Stimulated activated CD4-positive, alpha-beta T cell treated with anti-CD3 and anti-CD28 coated beads, TNF-alpha, amount 100 ng/mL, for 48 hours (primary cell): ENCODE measurements around the gene MAPK11.
"Not testable (repeated sequence)": the region's sequence is repeated elsewhere in the genome, so short reads cannot be mapped to it uniquely, and the experiment has no call there.

Experiments
- DNase-seq, 3 donors: peaks; one replicate each; pipeline ENCODE4 v3.0.0-alpha.2; 2020; ENCODE audit warnings: low read depth in 3 of 3

The MAPK11 gene

DNA sequence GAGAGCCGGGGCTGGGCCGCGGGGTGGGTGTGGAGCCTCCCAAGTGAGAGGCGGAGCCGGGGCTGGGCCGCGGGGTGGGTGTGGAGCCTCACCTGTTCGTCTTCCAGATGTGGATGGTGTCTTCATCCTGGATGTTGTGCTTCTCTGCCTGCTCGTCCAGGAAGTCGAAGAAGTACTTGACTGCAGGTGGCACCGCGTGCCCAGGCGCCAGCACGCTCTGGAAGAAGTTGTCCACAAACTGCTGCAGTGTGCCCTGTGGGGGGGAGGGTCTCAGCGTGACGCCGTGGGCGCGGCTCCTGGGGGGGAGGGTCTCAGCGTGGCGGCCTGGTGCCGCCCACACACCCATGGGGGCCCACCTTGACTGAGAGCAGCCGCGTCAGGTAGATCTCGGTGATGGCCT is 7.6 kb upstream of the MAPK11 start:
- no peak for DNase-seq

DNA sequence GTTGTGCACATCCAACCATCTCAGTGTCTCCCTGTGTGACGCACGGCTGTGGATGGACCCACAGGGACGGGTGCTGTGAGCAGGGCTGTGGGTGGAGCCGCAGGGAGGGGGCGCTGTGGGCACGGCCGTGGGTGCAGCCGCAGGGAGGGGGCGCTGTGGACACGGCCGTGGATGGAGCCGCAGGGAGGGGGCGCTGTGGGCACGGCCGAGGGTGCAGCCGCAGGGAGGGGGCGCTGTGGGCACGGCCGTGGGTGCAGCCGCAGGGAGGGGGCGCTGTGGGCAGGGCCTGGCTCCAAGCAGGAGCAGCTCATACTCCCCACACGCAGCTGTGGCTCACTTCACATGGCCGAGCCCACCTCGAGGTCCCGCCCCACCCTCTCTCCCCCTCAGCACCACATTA is 6.0 kb upstream of the MAPK11 start:
- DNase-seq: peak in 1 of 3 donors; percentile 25

DNA sequence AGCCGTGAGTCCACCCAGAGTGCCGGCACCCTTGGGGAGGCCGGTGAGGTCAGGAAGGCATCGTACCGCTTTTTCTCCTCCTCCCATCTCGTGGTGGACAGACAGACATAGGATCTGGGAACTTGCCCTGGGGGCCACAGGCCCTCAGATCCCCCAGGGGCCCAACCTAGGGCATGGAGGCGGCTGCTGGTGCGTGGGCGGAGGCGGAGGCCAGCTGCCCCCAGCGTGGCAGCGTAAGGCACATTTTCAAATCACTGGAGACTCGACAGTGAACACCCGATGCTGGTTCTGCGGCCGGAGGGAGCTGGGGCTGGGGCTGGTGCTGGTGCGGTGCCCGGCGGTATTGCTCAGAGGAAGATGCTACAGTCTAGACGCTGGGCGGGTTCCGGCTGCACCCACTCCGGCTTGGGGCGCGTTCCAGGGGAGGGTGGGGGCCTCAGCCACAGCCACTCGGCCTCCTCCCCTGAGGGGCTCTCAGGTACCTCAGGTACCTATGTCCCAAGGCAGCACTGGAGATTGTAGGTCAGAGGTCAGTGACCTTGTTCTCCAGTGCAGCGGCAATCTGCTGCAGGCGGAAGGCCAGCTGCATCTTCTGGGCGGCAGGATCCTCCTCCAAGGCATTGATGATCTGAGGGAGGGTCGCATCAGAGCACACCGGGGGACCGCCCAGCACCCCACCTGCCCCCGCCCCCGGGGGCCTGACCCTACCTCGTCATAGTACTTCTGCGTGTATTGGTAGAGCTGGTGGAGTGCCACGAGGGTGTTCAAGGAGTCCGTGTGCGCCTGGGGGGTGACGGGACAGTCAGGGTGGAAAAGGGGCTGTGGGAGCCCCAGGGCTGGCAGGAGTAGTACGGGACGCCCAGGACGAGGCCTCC is 5.2 kb upstream of the MAPK11 start:
- no peak for DNase-seq

GRCh38 chr22:50274771-50275170 is 4.6 kb upstream of the MAPK11 start:
- DNase-seq: no peak

DNA sequence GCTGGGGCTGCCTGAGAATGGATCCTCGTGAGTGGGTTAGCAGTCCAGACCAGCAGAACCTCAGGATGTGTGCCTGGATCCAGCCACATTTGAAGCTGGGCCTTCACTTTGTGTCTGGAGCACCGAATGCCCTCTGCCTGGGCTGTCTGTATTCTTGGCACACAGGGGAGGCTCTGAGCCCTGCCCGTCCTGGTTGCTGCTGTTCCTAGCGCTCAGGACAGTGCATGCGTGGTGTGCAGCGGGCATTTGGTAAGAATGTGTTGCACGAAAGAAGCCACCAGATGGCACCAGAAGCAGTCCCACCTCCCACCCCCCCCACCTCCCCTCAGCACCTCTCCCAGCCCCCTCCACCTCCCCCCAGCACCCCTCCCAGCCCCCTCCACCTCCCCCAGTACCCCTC is 4.1 kb upstream of the MAPK11 start:
- DNase-seq: peak in 1 of 3 donors; percentile 23

DNA sequence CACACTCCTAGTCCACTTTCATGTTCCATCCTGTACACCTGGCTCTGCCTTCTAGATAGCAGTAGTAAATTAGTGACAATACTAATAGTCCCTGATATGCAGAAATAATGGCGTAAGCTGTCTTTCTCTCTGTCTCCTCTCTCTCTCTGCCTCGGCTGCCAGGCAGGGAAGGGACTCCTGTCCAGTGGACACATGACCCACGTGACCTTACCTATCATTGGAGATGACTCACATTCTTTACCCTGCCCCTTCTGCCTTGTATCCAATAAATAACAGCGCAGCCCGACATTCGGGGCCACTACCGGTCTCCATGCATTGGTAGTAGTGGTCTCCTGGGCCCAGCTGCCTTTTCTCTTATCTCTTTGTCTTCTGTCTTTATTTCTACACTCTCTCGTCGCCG is 3.6 kb upstream of the MAPK11 start:
- DNase-seq: not testable (repeated sequence)

DNA sequence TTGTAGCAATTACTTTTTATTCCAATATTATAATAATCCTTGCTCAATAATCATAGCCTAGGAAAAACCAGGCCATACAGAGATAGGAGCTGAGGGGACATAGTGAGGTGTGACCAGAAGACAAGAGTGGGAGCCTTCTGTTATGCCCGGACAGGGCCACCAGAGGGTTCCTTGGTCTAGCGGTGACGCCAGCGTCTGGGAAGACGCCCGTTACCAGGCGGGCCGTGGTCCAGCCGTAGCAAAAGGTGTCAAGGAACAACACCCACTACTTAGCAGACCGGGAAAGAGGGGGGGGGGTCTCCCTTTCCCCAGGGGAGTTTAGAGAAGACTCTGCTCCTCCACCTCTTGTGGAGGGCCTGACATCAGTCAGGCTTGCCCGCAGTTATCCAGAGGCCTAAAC is 3.2 kb upstream of the MAPK11 start:
- DNase-seq: not testable (repeated sequence)

DNA sequence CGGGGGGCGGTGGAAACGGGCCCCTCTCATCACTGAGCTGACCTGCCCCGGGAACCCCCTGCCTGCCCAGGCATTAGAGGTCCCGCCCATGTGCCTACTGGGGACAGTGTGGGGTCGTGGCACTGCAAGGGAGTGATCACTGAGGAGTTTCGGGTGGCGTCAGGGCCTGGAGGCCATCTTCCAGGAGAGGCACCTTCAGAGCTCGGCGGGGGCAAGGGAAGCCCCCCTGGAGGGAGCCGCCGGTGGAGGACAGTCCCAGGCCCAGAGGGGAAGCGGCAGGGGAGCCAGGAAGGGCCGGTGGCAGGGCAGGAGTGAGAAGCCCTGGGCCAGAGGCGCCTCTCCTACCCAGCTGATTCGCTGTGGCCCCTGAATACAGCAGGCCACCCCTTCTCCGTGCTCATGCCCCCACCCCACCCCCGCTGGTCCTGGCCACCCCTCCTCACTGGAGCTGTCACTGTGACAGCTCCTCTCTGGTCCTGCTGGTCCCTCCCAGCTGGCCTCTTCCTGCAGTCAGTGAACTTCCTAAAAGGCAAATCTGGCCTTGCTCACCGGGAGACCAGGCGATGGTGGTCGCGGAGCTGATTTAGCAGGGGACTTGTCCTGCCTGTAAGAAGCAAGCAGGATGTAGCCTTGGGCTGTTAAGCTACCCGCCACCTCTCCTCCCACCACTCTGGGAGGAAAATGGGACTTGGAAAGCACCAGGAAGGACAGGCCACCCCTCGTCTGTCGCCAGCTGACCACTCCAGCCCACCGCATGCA is 2.0 kb upstream of the MAPK11 start:
- DNase-seq: no peak

DNA sequence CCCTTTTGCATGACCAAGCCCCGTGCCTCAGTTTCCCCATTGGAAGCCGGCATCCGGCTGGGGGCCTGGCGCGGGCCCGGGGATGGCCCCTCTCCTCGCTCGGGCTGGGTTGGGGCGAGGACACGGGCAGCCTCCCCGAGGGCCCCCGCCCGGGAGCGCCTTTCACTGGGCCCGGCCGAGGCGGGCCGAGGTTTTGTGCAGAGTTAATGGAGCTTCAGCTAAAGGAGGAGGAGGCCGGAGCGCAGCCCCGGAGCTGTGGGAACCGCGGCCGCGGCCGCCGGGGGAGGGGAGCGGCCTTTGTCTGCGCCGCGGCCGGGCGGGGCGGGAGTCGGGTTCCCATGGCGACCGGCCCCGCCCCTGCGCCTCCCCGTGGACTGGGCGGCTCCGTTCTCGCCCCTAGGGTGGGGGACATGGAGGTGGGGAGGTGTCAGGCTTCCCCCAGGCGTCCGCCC is 1.4 kb upstream of the MAPK11 start:
- peak in 1 of 3 donors; percentile 32 for DNase-seq

DNA sequence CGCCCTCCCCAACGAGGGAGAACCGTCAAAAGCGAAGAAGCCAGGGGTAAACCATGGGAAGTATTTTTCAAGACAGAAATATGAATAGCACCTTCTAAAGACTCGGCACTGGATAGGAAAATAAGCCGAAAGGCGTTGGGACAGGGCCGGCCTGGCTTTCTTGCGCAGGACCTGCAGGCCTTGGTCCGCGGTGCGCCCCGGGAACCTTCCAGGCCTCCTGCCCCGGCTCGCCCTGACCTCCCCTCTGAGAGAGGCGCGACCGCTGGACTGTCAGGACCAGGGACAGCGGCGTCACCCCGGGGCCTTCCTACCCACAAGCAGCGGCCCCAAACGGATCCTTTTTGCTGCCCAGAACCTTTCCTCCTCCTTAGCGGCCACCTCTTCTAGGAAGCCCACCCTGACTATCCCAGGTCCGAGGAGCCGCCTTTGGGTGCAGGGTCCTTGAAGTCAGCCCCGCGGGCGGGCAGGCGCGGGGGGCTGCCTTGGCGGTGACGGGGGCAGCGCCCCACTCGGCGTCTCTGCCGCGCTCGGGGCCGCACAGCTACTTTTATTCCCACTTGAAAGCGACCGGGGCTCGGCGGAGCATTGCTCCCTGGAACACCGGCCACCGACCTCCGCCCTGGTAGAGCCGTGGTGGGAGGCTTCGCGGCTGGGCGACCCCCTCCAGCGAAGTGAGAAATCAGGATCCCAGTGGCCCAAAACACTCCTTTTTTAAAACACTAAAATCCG is 650 bp upstream of the MAPK11 start:
- peak; percentile 27 to 60 (median 36) for DNase-seq

GRCh38 chr22:50269573-50269969 is 609 bp downstream of the MAPK11 start:
- no peak for DNase-seq

- no peak for DNase-seq
Measured at GRCh38 chr22:50268655-50269113, 1.5 kb downstream of the MAPK11 start.

DNA sequence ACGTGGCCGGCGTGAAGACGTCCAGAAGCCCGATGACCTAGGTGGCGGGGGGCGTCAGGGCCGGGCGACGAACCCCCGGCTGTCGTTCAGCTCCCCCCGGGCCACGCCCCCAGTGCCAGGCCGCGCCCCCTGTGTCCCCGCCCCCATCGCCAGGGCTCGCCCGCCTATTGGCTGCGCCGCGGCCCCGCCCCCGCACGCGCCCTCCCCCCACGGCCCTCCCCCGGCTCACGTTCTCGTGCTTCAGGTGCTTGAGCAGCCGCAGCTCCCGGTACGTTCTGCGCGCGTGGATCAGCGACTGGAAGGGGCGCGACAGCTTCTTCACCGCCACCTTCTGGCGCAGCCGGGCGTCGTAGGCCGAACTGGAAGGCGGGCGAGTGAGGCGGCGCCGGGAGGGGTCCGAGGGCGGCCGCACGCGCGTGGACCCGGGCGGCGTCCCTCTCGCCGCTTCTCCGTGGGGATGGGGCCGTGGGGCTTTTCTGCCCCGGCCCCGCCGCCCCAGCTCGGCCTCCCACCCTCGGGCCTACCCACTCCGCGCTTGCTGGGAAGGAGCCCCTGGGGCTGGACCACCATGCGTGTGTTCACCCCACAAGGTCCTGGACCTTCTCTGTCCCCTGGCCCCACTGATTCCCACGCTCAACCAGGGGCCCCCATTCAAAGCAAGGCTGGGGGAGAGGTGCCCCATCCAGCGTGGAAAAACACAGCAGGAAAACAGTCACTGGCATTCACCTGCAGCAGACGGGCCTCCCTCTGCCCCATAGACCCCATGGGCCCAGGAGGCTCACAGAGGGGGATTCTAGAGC is 2.4 kb downstream of the MAPK11 start:
- DNase-seq: peak in 1 of 3 donors; percentile 38

DNA sequence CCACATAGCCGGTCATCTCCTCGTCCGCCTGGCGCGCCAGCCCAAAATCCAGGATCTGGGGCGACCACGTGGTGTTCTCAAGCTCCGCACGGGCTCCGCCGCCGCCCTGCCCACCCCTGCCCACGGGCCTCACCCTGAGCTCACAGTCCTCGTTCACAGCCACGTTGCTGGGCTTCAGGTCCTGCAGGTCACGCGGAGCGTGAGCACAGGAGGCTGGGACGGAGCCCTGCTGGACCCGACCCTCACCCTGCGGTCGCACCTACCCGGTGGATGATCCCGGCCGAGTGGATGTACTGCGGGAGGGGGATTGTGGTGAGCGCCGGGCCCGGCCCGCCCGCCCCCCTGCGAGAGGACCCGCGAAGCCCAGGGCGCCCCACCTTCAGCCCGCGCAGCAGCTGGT is 3.2 kb downstream of the MAPK11 start:
- no peak for DNase-seq

DNA sequence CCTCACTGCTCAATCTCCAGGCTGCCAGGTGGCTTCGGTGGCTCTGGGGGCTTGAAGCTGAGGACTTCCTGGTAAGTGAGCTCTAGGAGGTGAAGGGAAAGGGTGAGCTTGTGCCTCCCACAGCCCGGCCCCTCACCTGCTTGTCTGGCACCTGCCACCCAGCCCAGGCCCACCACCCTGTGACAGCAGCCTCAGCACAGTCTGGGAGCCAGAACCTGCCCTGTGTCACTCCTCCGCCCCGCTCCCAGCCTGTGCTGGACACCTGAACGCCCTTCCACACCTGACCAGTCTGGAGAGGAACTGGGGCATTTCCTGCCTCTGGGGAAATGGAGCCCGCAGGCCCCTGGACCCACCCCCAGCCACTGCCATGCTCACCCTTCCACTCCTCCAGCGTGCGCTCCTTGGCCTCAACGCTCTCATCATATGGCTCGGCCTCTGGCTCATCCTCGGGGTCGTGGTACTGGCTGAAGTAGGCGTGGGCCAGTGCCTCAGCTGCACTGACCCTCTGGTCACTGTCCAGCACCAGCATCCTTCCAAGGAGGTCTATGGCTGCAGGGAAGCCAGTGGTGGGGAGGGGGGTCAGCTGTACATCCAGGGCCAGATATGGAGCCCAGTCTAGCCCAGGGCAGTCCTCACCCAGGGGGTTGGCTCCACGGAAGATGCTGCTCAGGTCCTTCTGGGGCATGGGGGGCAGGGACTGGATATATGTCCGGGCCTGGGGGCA is 5.1 kb downstream of the MAPK11 start:
- DNase-seq: no peak

DNA sequence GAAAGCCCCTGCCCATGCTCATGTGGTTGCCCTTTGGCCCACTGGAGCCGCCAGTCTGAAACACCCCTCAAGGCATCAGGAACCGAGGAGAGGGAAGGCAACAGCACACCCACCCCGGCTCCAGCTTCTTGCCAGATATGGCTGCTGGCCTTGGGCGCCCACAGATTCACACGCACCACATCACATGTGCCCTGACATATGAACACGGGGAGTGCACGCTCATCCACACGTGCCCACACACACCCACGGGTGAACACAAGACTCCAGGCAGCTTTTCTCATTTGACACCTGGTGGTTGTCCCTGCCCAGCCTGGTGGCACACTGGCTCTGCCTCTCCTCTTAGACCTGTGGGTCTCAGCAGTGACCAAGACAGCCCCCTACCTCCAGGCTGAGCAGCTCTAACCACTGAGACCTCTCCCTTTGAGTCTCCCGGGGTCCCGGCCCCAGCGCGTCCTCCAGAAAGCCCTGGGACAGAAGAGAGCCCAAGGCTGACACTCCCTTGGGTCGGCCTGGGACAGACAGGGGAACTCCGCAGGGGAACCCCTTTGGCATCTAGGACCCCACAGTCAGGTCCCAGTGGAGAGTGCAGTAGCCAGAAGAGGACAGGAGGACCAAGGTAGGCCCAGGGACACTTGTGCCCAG is 6.0 kb downstream of the MAPK11 start:
- no peak for DNase-seq

DNA sequence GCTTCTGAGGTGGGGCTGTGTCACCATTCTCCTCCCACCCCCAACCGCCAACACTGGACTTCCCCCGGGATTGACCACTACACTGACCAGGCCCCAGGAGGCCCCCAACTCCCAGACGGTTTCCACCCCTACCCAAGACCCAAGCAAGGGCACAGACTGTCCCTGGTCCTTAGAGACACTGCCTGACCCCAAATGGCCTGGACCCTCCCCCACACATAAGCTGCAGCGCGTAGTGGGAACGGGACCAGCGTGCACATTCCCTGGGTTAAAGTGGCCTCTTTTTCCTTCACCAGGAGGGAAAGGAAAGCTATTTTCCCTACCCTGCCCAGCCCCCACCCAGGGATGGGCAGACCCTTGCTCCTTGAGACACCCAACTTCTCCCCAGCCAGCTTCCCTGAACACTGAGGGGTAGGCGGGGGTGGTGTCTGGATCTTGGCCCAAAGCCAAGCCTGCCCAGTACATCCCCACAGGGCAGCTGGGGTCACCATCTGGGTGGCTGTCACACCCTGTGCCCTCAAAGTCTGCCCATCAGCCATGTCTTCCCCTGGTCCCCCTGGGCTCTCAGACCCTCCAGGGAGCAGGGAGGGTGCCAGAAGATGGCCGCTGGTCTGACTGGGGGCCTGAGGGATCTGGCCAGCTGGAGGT is 7.1 kb downstream of the MAPK11 start:
- no peak for DNase-seq

DNA sequence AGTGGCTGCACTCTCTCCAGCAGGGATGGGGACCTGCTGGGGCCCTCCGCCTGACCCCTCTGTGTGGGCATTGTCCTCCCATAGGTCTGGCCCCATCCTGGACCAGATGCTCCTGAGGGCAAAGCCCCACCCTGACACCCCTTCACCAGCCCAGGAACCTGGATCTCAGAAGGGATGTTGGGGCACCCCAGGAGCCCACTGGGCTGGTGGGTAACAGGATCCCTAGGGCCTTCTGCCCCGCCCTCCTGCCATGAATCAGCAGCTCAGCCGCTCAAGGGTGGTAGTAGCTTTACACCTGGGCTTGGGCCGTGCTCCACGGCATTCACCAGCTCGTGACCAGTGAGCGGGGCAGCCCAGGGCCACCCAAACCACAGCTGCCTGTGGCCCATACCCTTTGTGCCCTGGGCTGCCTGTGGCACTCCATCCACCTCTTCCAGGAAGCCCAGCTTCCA is 7.7 kb downstream of the MAPK11 start:
- no peak for DNase-seq

- DNase-seq: no peak
Measured at GRCh38 chr22:50261615-50262459, 8.3 kb downstream of the MAPK11 start, which contains the start of gene MAPK12. Gene MAPK12, minus strand, starts transcription at chr22:50261683. Its CDS starts 174 bp downstream, at chr22:50261509.
